GM12891 (cell line): ENCODE data around the gene ZBTB20. TPM values are rescaled to one million over a fixed set of nuclear protein-coding genes. Genes with fewer than 3 reads are reported as not detected.
"Not testable (repeated sequence)": the region's sequence is repeated elsewhere in the genome, so short reads cannot be mapped to it uniquely, and the experiment has no call there.

Experiments
- DNase-seq: peaks from one replicate; pipeline ENCODE4 v3.0.0; 2011; ENCODE audit warnings: low spot score; ENCODE audit not compliant: insufficient read length
- FAIRE-seq: peaks from 2 replicates; lab custom pipeline; 2011; peaks lifted over from hg19 to GRCh38; lab: Jason Lieb, UNC
- PAX5 ChIP-seq: IDR thresholded peaks from 2 replicates; pipeline ENCODE4 v1.6.1; 2011; ENCODE audit warnings: low read length, moderate library complexity, mild to moderate bottlenecking; ENCODE audit not compliant: insufficient read depth, severe bottlenecking
- POLR2A ChIP-seq: IDR thresholded peaks from 2 replicates; pipeline ENCODE4 v1.6.1; 2011; ENCODE audit warnings: low read depth, low read length, control low read depth
- POLR2AphosphoS5 ChIP-seq: IDR thresholded peaks from 2 replicates; pipeline ENCODE4 v1.6.1; 2011; ENCODE audit warnings: low read depth, low read length, control low read depth
- POU2F2 ChIP-seq: IDR thresholded peaks from 2 replicates; pipeline ENCODE4 v1.6.1; 2011; ENCODE audit warnings: low read depth, mild to moderate bottlenecking, control low read depth, low read length, moderate library complexity
- SPI1 ChIP-seq: IDR thresholded peaks from 2 replicates; pipeline ENCODE4 v1.6.1; 2011; ENCODE audit warnings: low read depth, low read length, control low read depth
- TAF1 ChIP-seq: IDR thresholded peaks from 2 replicates; pipeline ENCODE4 v1.6.1; 2011; ENCODE audit warnings: low read depth, low read length, control low read depth
- polyA plus RNA-seq: library from polyadenylated mRNA; unstranded; fragments of >200 nt; gene quantifications from one replicate; pipeline ENCODE4 v1.2.1, GENCODE V29; 2012; ENCODE audit warnings: low read depth, missing spikeins, inconsistent platforms; ENCODE audit not compliant: missing spikeins

Gene ZBTB20
- 1.6 TPM for polyA plus RNA-seq

- TF ChIP-seq POLR2AphosphoS5 (peak; percentile 51; the same call in 1 of the 2 replicates), POU2F2 (peak; percentile 53; the same call in 1 of the 2 replicates), SPI1 (no peak), POLR2A (peak; percentile 64; the same call in 1 of the 2 replicates), PAX5 (no peak), TAF1 (peak; percentile 57; the same call in 1 of the 2 replicates)
- FAIRE-seq: peak; percentile 43
- DNase-seq: peak; percentile 66
Measured at GRCh38 chr3:115146418-115147328, at the start of gene ZBTB20. ZBTB20 (minus strand) TSS chr3:115147288.

- DNase-seq (no peak), FAIRE-seq (no peak)
- no peak for TF ChIP-seq POLR2AphosphoS5
- TF ChIP-seq POLR2A: no peak
- TF ChIP-seq TAF1: no peak
- TF ChIP-seq SPI1: no peak
- TF ChIP-seq POU2F2: no peak
- no peak for TF ChIP-seq PAX5
Measured at GRCh38 chr3:115194476-115194875, 47.4 kb upstream of the ZBTB20 start.

DNA sequence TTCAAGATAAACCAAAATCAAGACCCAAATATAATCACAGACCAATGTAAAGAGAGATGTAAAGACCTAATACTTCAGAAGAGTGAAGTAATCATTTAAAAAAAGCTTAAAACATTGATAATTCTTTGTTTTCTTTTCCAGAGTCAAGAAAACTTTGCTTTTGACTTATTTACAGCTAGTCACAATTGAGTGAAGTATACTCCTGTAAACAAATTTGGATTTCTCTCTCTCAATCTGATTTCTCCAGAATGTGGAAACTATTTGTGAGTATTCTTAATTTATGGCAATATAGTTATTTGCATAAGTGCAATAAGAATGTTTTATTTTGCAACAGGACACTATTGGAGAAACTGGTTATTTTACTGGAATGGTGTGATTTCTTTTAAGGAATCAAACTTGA, 43.7 kb upstream of the ZBTB20 start:
- no peak for FAIRE-seq
- DNase-seq: no peak
- no peak for TF ChIP-seq SPI1
- no peak for TF ChIP-seq POU2F2
- TF ChIP-seq TAF1: no peak
- no peak for TF ChIP-seq PAX5
- TF ChIP-seq POLR2AphosphoS5: no peak
- no peak for TF ChIP-seq POLR2A

GRCh38 chr3:115187149-115187757, 40.2 kb upstream of the ZBTB20 start:
- TF ChIP-seq POLR2AphosphoS5: no peak
- peak; percentile 38; the same call in 1 of the 2 replicates for TF ChIP-seq POU2F2
- peak; percentile 95 for TF ChIP-seq SPI1
- DNase-seq (peak; percentile 35), FAIRE-seq (peak; percentile 94)

DNA sequence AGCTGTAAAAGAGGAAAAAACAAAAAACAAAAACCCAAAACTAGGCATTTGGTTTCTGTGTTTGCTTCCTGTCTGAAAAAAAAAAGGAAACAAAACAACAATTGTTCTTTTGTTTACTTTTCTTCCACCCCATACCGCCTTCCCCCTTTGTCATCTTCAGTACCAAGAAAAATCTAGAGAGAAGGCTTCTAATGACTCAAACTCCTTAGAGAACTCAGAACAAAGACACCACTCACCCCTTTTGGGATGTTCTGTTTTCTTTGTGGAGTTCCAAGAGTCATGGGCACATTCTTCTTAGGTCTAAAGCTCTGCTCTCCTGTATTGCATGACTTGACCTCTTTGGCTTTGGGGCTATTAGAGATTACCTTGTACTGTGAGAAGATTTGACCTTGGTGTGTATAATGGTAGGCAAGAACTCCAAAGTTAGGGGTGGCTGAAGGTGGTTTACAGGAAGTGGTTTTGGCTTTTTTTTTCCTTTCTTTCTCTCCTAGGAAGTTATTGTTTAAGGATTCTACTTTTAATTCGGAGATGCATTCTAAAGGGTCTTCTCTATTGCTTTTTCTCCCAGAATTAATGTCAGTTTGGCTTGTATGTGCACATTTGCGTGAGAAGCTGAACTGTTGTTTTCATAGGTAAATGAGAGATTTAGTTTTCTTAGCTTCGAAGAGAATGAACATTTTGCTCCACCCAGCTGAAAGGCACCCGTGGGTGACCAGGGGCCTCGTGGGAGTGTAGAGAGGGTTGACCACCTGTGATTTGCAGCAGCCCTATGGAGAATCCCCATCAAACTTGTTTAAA, 39.5 kb upstream of the ZBTB20 start:
- FAIRE-seq (no peak), DNase-seq (no peak)
- TF ChIP-seq POLR2AphosphoS5 (no peak), TAF1 (no peak), POLR2A (no peak), SPI1 (no peak), POU2F2 (no peak), PAX5 (no peak)

- not testable (repeated sequence) for DNase-seq, FAIRE-seq
Measured at GRCh38 chr3:115184859-115185572, 37.9 kb upstream of the ZBTB20 start.

DNA sequence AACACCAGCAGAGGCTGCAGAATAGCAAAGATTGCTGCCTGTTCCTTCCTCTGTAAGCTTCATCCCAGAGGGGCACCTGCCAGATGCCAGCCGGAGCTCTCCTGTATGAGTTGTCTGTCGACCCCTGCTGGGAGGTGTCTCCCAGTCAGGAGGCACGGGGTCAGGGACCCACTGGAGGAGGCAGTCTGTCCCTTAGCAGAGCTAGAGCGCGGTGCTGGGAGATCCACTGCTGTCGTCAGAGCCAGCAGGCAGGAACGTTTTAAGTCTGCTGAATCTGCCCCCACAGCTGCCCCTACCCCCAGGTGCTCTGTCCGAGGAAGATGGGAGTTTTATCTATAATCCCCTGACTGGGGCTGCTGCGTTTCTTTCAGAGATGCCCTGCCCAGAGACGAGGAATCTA, 31.8 kb upstream of the ZBTB20 start:
- DNase-seq, FAIRE-seq: not testable (repeated sequence)

DNA sequence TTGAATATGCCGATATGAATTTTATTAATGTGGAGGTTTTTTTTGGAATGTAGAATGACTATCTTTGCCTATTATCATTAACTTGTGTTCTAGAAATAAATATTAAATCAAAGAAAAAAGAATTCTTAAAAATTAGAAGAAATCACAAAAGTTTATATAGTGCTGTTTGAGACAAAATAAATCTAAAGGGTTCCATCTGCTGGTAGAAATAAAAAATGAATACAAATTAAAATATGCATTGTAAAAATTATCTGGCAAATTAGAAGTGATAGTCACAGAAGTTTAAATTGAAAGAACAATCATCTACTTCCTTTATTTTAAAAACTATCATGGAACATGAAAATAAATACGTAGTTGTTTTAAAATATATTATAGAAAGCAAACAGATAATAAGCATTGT, 22.7 kb upstream of the ZBTB20 start:
- DNase-seq (no peak), FAIRE-seq (no peak)
- TF ChIP-seq SPI1: no peak
- TF ChIP-seq POLR2AphosphoS5: no peak
- TF ChIP-seq POLR2A: no peak
- no peak for TF ChIP-seq TAF1

- TF ChIP-seq POLR2AphosphoS5: no peak
- no peak for TF ChIP-seq TAF1
- TF ChIP-seq SPI1: no peak
- TF ChIP-seq PAX5: no peak
- no peak for TF ChIP-seq POU2F2
- TF ChIP-seq POLR2A: no peak
- FAIRE-seq (no peak), DNase-seq (no peak)
Measured at GRCh38 chr3:115165701-115166100, 18.6 kb upstream of the ZBTB20 start.
